HCT116 (cell line): ENCODE measurements around the gene TMEM38A. TPM values are rescaled to one million over a fixed set of nuclear protein-coding genes. Genes with fewer than 3 reads are reported as not detected.

Source experiments
- ATAC-seq: fragments of 200-7000 bp; cut with Tn5 transposase; 2 replicates; pipeline ENCODE4 v1.9.1; 2020; ENCODE audit warnings: mild to moderate bottlenecking, moderate library complexity
- BruUV-seq: library from RNA; stranded (reverse); fragments of 400-500 nt; replicated peaks from 2 replicates; lab custom pipeline; 2021; lab: Mats Ljungman, UMichigan
- CTCF ChIA-PET: fragments of 300-600 bp; sonication (Branson Sonifier 250); formaldehyde crosslinking; loops from one replicate; lab custom pipeline; 2021; ENCODE audit warnings: antibody characterized with exemption; lab: Charles Lee
- POLR2A ChIA-PET: fragments of 300-600, 350-600 bp; sonication (Branson Sonifier 250); formaldehyde crosslinking; loops from one replicate; lab custom pipeline; 2021; ENCODE audit warnings: antibody characterized with exemption; lab: Charles Lee
- RAD21 ChIA-PET, 2 experiments: fragments of 300-600 bp; sonication (Branson Sonifier 250); formaldehyde crosslinking; loops; one replicate each; lab custom pipeline; 2023; ENCODE audit warnings: low total read pairs in 2 of 2; ENCODE audit not compliant: uncharacterized antibody in 2 of 2, unreplicated experiment in 2 of 2, low non-redundant PET in 1 of 2; lab: Charles Lee
- DNase-seq: peaks from one replicate; pipeline ENCODE4 v3.0.0-alpha.2; 2010; ENCODE audit warnings: low read depth, low spot score
- H2AFZ ChIP-seq: fragments of 200-600 bp; shearing (Covaris generic), sonication (generic); 2 replicates; pipeline ENCODE4 v1.6.1; 2017; ENCODE audit warnings: low read depth, mixed run types, mixed read lengths, antibody characterized with exemption, low read length; ENCODE audit not compliant: poor library complexity, severe bottlenecking
- H3K27ac ChIP-seq: 2 replicates; pipeline ENCODE4 v1.5.1; 2012; ENCODE audit warnings: low read depth, low read length
- H3K27me3 ChIP-seq: fragments of 200-600 bp; sonication (generic); 2 replicates; pipeline ENCODE4 v1.6.1; 2016; ENCODE audit warnings: mixed run types, low read length, mixed read lengths; ENCODE audit not compliant: insufficient read depth
- H3K36me3 ChIP-seq, 2 experiments: fragments of 200-500 bp in 1 of 2; fragments of 200-600 bp in 1 of 2; sonication (Bioruptor generic) in 1 of 2; sonication (generic) in 1 of 2; 2 replicates each; pipeline versions ENCODE4 v1.5.1 to v1.6.1; 2014 to 2016; ENCODE audit warnings: low read length in 2 of 2, inconsistent platforms in 1 of 2, mixed read lengths in 1 of 2, mixed run types in 1 of 2; ENCODE audit not compliant: insufficient read depth in 2 of 2, control insufficient read depth in 1 of 2
- H3K4me1 ChIP-seq, 2 experiments: fragments of 200-600 bp in 1 of 2; sonication (generic) in 1 of 2; 2 replicates each; pipeline versions ENCODE4 v1.5.1 to v1.6.1; 2012 to 2017; ENCODE audit warnings: low read length in 2 of 2, inconsistent platforms in 1 of 2, mild to moderate bottlenecking in 1 of 2, mixed read lengths in 1 of 2, mixed run types in 1 of 2, moderate library complexity in 1 of 2; ENCODE audit not compliant: insufficient read depth in 2 of 2, control insufficient read depth in 1 of 2
- H3K4me2 ChIP-seq: fragments of 200-600 bp; sonication (generic); 2 replicates; pipeline ENCODE4 v1.6.1; 2017; ENCODE audit warnings: mixed run types, low read length, mixed read lengths
- H3K4me3 ChIP-seq, 2 experiments: fragments of 200-600 bp in 1 of 2; sonication (generic) in 1 of 2; replicated peaks in 1 of 2; 2 replicates each; pipeline ENCODE4 v1.5.1; 2011 to 2016; ENCODE audit warnings: low read length in 2 of 2, control low read depth in 1 of 2, low read depth in 1 of 2, mild to moderate bottlenecking in 1 of 2, mixed read lengths in 1 of 2, mixed run types in 1 of 2
- H3K79me2 ChIP-seq: fragments of 200-600 bp; sonication (generic); 2 replicates; pipeline ENCODE4 v1.6.1; 2017; ENCODE audit warnings: mild to moderate bottlenecking, mixed run types, low read length, moderate library complexity, mixed read lengths; ENCODE audit not compliant: insufficient read depth
- H3K9ac ChIP-seq: fragments of 200-600 bp; sonication (generic); 2 replicates; pipeline ENCODE4 v1.6.1; 2016; ENCODE audit warnings: low read length, mixed read lengths
- H3K9me2 ChIP-seq: fragments of 200-600 bp; sonication (generic), shearing (Covaris generic); 2 replicates; pipeline ENCODE4 v1.6.1; 2017; ENCODE audit warnings: mixed run types, mild to moderate bottlenecking, moderate library complexity; ENCODE audit not compliant: insufficient read depth
- H3K9me3 ChIP-seq, 2 experiments: fragments of 200-500 bp in 1 of 2; fragments of 200-600 bp in 1 of 2; sonication (Bioruptor generic) in 1 of 2; sonication (generic) in 1 of 2; 2 replicates each; pipeline ENCODE4 v1.6.1; 2014 to 2017; ENCODE audit warnings: low read length in 2 of 2, mixed read lengths in 2 of 2, inconsistent platforms in 1 of 2, low read depth in 1 of 2, mild to moderate bottlenecking in 1 of 2, mixed run types in 1 of 2, moderate library complexity in 1 of 2; ENCODE audit not compliant: control insufficient read depth in 1 of 2, insufficient read depth in 1 of 2
- H4K20me1 ChIP-seq: fragments of 200-600 bp; sonication (generic), shearing (Covaris generic); 2 replicates; pipeline ENCODE4 v1.6.1; 2017; ENCODE audit warnings: mixed run types, mild to moderate bottlenecking, moderate library complexity; ENCODE audit not compliant: insufficient read depth
- CBX3 ChIP-seq: IDR thresholded peaks from 2 replicates; pipeline ENCODE4 v1.6.1; 2012; ENCODE audit warnings: low read depth
- CEBPB ChIP-seq: IDR thresholded peaks from 2 replicates; pipeline ENCODE4 v1.6.1; 2012; ENCODE audit warnings: low read depth
- CTCF ChIP-seq, 3 experiments: fragments of 200-600 bp in 1 of 3; sonication (generic) in 1 of 3; IDR thresholded peaks in 2 of 3; conservative IDR thresholded peaks in 1 of 3; 2 replicates each; pipeline ENCODE4 v1.5.1; 2012 to 2017; ENCODE audit warnings: low read depth in 2 of 3, low read length in 2 of 3, antibody characterized with exemption in 1 of 3, borderline replicate concordance in 1 of 3, control low read depth in 1 of 3, mild to moderate bottlenecking in 1 of 3, mixed read lengths in 1 of 3, mixed run types in 1 of 3, moderate library complexity in 1 of 3; ENCODE audit not compliant: insufficient read depth in 1 of 3
- ELF1 ChIP-seq: IDR thresholded peaks from 2 replicates; pipeline ENCODE4 v1.6.1; 2012; ENCODE audit warnings: low read depth, borderline replicate concordance
- EZH2 ChIP-seq: fragments of 200-600 bp; sonication (generic); IDR thresholded peaks from 2 replicates; pipeline ENCODE4 v1.6.1; 2017; ENCODE audit warnings: antibody characterized with exemption, mixed run types
- EZH2phosphoT487 ChIP-seq: fragments of 200-600 bp; IDR thresholded peaks from 2 replicates; pipeline ENCODE4 v1.6.1; 2018; ENCODE audit warnings: antibody characterized with exemption, borderline replicate concordance
- FOSL1 ChIP-seq: IDR thresholded peaks from 2 replicates; pipeline ENCODE4 v1.6.1; 2012; ENCODE audit warnings: low read depth
- JUND ChIP-seq: IDR thresholded peaks from 2 replicates; pipeline ENCODE4 v1.6.1; 2012
- POLR2A ChIP-seq: IDR thresholded peaks from 2 replicates; pipeline ENCODE4 v1.7.0; 2011; ENCODE audit warnings: borderline replicate concordance; ENCODE audit not compliant: insufficient read depth, insufficient read length; ENCODE audit errors: extremely low read depth
- POLR2AphosphoS5 ChIP-seq: IDR thresholded peaks from 2 replicates; pipeline ENCODE4 v1.6.1; 2011; ENCODE audit warnings: mild to moderate bottlenecking, low read depth, low read length, moderate library complexity
- RAD21 ChIP-seq: IDR thresholded peaks from 2 replicates; pipeline ENCODE4 v1.6.1; 2012; ENCODE audit warnings: low read depth, mild to moderate bottlenecking
- SIN3A ChIP-seq: IDR thresholded peaks from 2 replicates; pipeline ENCODE4 v1.6.1; 2012; ENCODE audit warnings: low read depth
- SP1 ChIP-seq: IDR thresholded peaks from 2 replicates; pipeline ENCODE4 v1.6.1; 2012; ENCODE audit warnings: low read depth
- SRF ChIP-seq: IDR thresholded peaks from 2 replicates; pipeline ENCODE4 v1.6.1; 2012; ENCODE audit warnings: low read depth
- TCF7L2 ChIP-seq: IDR thresholded peaks from 2 replicates; pipeline ENCODE4 v1.7.0; 2011; ENCODE audit warnings: borderline replicate concordance, inconsistent platforms; ENCODE audit not compliant: insufficient read depth, insufficient read length; ENCODE audit errors: extremely low read depth
- YY1 ChIP-seq: IDR thresholded peaks from 2 replicates; pipeline ENCODE4 v1.6.1; 2011; ENCODE audit warnings: low read length, low read depth, moderate library complexity, mild to moderate bottlenecking; ENCODE audit not compliant: insufficient replicate concordance; ENCODE audit errors: extremely low read depth
- ZBTB33 ChIP-seq: IDR thresholded peaks from 2 replicates; pipeline ENCODE4 v1.6.1; 2011; ENCODE audit warnings: mild to moderate bottlenecking, low read length, moderate library complexity; ENCODE audit not compliant: insufficient replicate concordance; ENCODE audit errors: extremely low read depth
- ZFX ChIP-seq: fragments of 450-650 bp; IDR thresholded peaks from 2 replicates; pipeline ENCODE4 v1.6.1; 2017
- ZNF274 ChIP-seq: fragments of 200-500 bp; sonication (Bioruptor generic); IDR thresholded peaks from 2 replicates; pipeline ENCODE4 v1.6.1; 2014; ENCODE audit warnings: mild to moderate bottlenecking, low read depth, low read length, inconsistent platforms
- intact Hi-C: fragments of 100-400 bp; cut with micrococcal nuclease; formaldehyde crosslinking; loops from 2 replicates; pipeline ENCODE4 v1.10.0; 2022
- total RNA-seq: library from RNA; stranded (reverse); gene quantifications from one replicate; pipeline ENCODE4 v1.2.1, GENCODE V29; 2021; ENCODE audit not compliant: unreplicated experiment
- TF ChIP-seq, protein P1 (sequence below): IDR thresholded peaks from 2 replicates; pipeline ENCODE4 v1.6.1; 2012; ENCODE audit warnings: low read depth

TMEM38A gene
- total RNA-seq, 1 experiment from 2014 or later = 9.0 TPM

DNA sequence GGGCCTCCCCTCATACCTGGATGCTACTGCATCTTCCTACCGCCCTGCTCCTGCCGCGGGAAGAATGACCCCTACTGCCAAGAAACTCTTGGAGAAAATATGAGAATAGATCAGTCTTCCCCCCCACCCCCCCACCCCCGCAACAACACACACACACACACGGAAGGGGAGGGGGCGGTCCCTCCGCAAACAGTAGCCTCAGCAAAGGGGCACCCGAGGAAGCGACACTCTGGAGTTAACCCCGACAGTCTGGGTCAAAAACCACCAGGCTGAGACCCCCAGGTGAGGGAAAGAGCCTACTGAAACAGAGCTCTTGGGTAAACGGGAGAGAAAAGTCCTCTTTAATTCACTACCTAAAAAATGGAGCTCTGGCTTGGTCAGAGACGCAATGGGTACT, 34.1 kb upstream of the TMEM38A start:
- peak overlapping the region; percentile 84 for H3K4me2 ChIP-seq
- H3K36me3 ChIP-seq = peaks cover 3 to 28% of the 10 kb centered on the region in 2 experiments; a peak in 2 of 4 replicates
- ATAC-seq = no peak
- H2AFZ ChIP-seq = no peak overlapping the region
- no peak for DNase-seq
- POLR2A ChIA-PET = interaction anchor here (0.8 to 1.5 kb wide), 2 partner anchors 10 to 222 kb away, joined by 3 to 4 read pairs; no protein-coding TSS in a partner anchor
- H3K9me2 ChIP-seq = no peaks in the 10 kb centered on the region
- peak overlapping the region; percentile 93 for H3K9ac ChIP-seq
- TF ChIP-seq SP1 = no peak
- no peak for TF ChIP-seq SIN3A
- no peak for TF ChIP-seq CEBPB
- no peak for TF ChIP-seq RAD21
- TF ChIP-seq JUND = no peak
- TF ChIP-seq ZNF274 = no peak
- no peak for TF ChIP-seq POLR2A
- no peak for TF ChIP-seq TCF7L2
- TF ChIP-seq ELF1 = no peak
- TF ChIP-seq SRF = no peak
- no peak for TF ChIP-seq EZH2phosphoT487
- no peak for TF ChIP-seq FOSL1
- no peak for TF ChIP-seq CBX3
- TF ChIP-seq CTCF (IDR thresholded peaks at IDR 0.05 in 2 of 3, conservative IDR thresholded peaks at IDR 0.05 in 1 of 3; ENCODE audit: borderline replicate concordance in 1 of 3, insufficient read depth in 1 of 3, low read depth in 2 of 3, low read length in 2 of 3) = no peak
- TF ChIP-seq POLR2AphosphoS5 = no peak
- TF ChIP-seq, protein P1, sequence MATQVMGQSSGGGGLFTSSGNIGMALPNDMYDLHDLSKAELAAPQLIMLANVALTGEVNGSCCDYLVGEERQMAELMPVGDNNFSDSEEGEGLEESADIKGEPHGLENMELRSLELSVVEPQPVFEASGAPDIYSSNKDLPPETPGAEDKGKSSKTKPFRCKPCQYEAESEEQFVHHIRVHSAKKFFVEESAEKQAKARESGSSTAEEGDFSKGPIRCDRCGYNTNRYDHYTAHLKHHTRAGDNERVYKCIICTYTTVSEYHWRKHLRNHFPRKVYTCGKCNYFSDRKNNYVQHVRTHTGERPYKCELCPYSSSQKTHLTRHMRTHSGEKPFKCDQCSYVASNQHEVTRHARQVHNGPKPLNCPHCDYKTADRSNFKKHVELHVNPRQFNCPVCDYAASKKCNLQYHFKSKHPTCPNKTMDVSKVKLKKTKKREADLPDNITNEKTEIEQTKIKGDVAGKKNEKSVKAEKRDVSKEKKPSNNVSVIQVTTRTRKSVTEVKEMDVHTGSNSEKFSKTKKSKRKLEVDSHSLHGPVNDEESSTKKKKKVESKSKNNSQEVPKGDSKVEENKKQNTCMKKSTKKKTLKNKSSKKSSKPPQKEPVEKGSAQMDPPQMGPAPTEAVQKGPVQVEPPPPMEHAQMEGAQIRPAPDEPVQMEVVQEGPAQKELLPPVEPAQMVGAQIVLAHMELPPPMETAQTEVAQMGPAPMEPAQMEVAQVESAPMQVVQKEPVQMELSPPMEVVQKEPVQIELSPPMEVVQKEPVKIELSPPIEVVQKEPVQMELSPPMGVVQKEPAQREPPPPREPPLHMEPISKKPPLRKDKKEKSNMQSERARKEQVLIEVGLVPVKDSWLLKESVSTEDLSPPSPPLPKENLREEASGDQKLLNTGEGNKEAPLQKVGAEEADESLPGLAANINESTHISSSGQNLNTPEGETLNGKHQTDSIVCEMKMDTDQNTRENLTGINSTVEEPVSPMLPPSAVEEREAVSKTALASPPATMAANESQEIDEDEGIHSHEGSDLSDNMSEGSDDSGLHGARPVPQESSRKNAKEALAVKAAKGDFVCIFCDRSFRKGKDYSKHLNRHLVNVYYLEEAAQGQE = no peak
- TF ChIP-seq ZBTB33 = no peak
- no peak for TF ChIP-seq YY1
- no peak for TF ChIP-seq EZH2
- no peak for TF ChIP-seq ZFX
- intact Hi-C loops = no loop called here
- H3K9me3 ChIP-seq = no peaks in the 10 kb centered on the region
- H3K27me3 ChIP-seq = no peaks in the 10 kb centered on the region
- H3K4me3 ChIP-seq = peak overlapping the region; percentile 86 to 92
- CTCF ChIA-PET = no interaction called here
- peaks cover 11% of the 10 kb centered on the region; the same call in 1 of the 2 replicates for H4K20me1 ChIP-seq
- BruUV-seq = no TSS peak
- H3K27ac ChIP-seq = peak overlapping the region; percentile 63
- RAD21 ChIA-PET = no interaction called here
- peaks cover 6 to 14% of the 10 kb centered on the region in 2 experiments for H3K4me1 ChIP-seq
- peaks cover 61% of the 10 kb centered on the region for H3K79me2 ChIP-seq
